DMS153 treated with DMSO at 0.1 percent for 48 hours (cell line): ENCODE results near the gene ARHGAP12.

Source experiments
- DNase-seq: peaks from one replicate; lab custom pipeline; 2025; ENCODE audit not compliant: unreplicated experiment; lab: John Stamatoyannopoulos, UW

Gene ARHGAP12

DNA sequence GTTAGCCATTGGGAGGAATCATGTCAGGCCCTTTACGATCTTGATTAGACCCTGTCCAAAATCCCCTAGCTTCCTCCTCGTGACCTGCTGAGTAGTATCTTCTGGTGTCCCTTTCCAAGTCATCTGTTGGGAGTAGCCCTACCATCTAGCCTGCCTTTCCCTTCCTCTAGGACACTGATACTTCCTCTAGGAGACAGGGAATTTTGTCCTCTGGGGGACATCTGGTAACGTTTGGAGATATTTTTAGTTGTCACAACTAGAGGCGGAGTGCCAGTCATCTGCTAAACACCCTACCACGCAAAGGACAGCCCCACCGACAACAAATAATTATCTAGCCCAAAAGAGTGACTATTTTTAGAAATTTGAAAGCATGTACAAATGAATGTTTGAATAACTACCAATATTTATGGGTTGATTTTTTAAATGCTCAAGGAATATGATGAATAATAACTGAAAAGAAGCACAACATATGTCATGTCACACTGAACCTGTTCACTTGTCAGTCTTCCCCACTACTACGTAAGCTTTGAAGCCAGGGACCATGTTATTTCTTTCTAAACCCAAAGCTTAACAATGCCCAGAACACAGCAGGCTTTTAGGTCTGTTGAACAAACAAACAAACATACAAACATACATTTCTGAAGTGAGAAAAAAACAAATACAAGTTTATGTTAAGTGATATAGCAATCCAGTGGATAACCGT is 105.9 kb downstream of the ARHGAP12 start:
- no peak for DNase-seq

GRCh38 chr10:31822150-31822549 is 106.5 kb downstream of the ARHGAP12 start:
- no peak for DNase-seq

- no peak for DNase-seq
Observed at GRCh38 chr10:31820778-31821369, 107.8 kb downstream of the ARHGAP12 start.

DNA sequence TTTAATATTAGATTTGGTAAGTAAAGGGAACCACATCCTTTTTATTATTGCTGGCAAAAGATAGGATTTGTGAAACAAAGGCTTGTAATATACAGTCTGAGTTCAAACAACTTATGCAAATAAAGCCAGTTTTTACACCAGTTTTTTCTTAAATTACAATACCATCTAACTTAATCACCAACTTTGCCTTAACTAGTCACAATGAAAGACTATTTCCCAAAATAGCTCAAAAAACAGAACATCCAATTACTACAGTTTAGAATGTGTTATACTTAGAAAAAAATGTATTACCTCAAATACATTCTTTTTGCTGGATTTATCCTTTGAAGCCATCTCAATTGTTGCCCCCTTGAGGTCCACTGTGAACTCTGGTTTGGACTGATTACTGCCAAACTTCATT is 108.5 kb downstream of the ARHGAP12 start:
- no peak for DNase-seq

GRCh38 chr10:31819391-31819820 is 109.2 kb downstream of the ARHGAP12 start:
- DNase-seq, result no peak

DNA sequence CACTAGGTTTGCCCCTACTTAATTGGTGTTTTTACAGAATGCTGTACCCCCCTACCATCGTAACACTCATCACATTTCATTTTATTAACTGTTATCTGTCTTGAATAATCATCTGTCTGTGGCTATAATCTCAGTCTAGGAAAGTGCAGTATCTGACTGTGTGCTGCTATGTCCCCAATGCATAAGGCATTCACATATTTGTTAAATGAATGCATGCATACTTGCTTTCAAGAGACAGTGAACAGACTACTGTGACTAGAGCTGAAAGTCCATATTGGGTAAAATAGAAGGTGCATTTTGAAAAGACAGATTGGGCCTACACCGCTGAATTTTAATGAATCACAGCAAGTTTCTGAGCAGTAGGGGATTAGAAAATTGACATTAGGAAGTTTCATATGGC is 112.3 kb downstream of the ARHGAP12 start:
- no peak for DNase-seq

DNA sequence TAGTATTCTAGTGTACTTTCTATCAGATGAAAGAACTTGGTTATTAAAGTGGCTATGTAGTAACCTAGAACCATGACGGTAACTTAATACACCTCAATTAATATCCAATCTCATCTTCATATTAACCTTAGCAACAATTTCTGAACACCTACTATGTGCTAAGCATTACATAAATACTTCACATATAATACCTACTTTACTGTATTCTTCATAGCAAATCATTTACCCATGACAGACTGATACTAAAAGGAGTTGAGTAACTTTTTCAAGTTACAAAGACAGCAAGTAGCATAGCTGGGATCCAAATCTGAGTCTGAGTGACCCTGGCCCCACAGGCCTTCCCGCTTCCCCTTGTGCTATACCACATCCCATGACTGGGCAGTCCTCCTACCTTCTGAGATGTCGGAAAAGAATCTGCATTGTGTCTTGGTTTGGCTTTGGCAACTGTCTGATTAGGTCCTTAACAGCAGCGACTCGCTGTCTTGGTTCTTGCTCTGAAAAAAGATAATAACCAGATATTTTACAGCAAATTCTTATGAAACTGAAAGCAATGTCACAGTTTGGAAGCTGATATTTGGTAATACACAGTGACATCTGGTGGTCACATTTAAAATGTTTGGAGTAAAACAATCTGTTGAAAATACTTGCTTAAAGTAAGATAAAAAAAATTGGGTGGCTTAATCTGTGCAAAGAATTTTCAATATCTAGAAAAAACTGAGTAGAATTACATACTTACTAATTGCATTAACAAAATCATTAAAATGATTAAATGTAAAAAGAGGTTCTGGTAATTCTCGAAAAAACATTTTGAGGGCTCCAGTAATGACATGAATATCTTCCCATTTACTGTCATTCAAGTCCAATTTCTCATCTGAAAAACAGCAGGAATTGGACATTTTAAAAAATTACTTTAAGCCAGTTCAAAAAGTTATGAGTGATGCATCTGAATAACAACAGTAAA is 120.1 kb downstream of the ARHGAP12 start:
- peak; percentile 9 for DNase-seq

- DNase-seq, result no peak
Observed at GRCh38 chr10:31804352-31804810, 124.2 kb downstream of the ARHGAP12 start.

- DNase-seq, result no peak
Observed at GRCh38 chr10:31803606-31804351, 124.9 kb downstream of the ARHGAP12 start.

GRCh38 chr10:31799181-31799580 is 129.4 kb downstream of the ARHGAP12 start:
- no peak for DNase-seq

DNA sequence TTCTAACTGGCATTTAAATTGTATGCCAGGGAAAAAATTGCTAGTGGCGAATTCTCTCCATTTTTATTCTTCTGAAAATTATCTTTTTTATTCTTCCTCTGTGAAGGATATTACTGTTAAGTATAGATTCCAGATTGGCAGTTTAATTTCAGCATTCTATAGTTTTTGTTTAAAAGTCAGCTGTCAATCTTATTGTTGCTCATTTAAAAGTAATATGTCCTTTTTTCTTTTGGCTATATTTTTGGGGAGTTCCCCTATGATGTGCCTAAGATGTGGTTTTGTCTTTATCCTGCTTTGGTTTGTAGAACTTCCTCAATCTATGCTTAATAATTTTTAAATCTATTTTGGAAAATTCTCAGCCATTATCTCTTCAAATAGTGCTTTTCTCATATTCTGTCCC is 135.9 kb downstream of the ARHGAP12 start:
- no peak for DNase-seq

DNA sequence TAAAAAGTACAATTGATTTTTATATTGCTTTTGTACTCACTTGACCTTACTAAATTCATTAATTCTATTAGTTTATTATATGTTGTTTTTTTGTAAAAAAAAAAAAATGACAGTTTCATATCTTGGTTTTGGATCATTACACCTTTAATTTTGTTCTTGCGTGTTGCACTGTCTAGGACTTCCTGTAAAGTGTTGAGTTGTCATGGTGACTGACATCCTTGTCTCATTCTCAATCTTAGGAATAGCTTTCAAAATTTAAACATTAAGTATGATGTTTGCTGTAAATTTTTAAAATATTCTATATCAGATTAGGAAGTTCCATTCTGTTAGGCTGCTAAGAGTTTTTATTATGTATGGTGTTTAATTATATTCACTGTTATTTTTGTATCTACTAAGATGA is 139.1 kb downstream of the ARHGAP12 start:
- DNase-seq, result no peak

GRCh38 chr10:31782701-31783100 is 145.9 kb downstream of the ARHGAP12 start:
- DNase-seq, result no peak

- no peak for DNase-seq
Observed at GRCh38 chr10:31780717-31781116, 147.9 kb downstream of the ARHGAP12 start.

GRCh38 chr10:31778627-31779026 is 150.0 kb downstream of the ARHGAP12 start:
- DNase-seq, result no peak

DNA sequence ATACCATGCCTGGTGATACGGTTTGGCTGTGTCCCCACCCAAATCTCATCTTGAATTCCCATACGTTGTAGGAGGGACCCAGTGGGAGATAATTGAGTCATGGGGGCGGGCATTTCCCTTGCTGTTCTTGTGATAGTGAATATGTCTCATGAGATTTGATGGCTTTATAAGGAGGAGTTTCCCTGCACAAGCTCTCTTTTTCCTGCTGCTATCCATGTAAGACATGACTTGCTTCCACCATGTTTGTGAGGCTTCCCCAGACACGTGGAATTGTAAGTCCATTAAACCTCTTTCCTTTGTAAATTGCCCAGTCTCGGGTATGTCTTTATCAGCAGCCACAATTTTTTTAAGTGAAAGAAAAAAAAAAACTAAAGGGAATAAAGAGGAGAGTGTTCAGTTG is 152.5 kb downstream of the ARHGAP12 start:
- no peak for DNase-seq

GRCh38 chr10:31774928-31775650 is 153.5 kb downstream of the ARHGAP12 start:
- DNase-seq, result no peak

GRCh38 chr10:31774299-31774900 is 154.2 kb downstream of the ARHGAP12 start:
- DNase-seq, result no peak

- no peak for DNase-seq
Observed at GRCh38 chr10:31773749-31774298, 154.8 kb downstream of the ARHGAP12 start.
